HG03045 (cell line): ENCODE data around the gene TECPR1.

ENCODE experiments used
- ATAC-seq: cut with Tn5 transposase; IDR thresholded peaks from one replicate; pipeline ENCODE4 v1.9.1; 2021; ENCODE audit warnings: mild to moderate bottlenecking, moderate library complexity; ENCODE audit not compliant: unreplicated experiment

Gene TECPR1

DNA sequence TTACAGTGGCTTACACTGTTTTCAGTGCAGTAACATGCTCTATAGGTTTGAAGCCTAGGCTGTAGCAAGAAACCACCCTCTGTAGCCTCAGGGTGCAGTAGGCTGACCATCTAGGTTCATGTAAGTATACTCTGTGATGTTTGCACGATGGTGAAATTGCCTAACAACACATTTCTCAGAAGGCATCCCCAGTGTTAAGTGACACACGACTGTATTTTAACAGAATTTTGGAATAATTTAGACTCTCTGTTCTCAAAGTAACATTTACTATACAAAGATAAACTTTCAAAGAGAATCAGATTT, 85.4 kb downstream of the TECPR1 start:
- no peak for ATAC-seq

DNA sequence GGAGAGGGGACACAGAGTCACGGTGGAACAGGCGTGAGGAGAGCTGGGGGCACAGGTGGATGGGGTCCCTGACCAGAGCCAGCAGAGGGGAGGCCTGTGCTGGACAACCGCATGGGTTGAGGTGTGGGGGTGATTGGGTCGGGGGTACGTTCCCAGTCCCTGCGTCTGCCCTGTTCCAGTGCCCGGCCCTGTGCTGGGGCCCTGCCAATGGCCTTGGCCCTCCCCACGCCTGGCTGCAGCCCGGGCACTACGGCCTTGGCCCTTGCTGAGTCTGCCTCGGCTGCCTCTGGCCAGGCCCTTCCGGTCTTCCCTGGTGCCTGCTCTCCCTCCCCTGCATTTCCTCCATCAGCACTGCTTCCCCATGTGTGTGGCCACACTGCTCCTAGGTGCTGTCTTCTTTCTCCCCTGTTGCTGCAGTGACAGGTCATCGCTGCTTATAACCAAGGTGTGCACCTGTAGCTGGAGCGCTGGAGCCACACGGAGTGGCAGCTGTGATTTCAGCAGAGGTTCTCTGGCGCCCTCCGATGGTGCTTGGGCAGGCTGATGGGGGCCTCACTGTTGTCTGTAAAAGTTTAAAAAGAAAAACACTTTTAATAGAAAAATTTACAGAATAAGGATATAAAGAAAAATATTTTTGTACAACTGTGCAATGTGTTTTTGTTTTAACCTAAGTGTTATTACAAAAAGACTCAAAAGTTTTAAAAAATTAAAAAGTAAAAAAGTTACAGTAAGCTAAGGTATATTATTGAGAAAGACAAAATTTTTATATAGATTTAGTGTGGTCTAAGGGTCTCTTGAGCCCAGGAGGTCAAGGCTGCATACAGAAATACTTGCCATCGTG, 86.0 kb downstream of the TECPR1 start:
- ATAC-seq, result no peak
